K562 (cell line): ENCODE results near the gene DOK1. TPM values are rescaled to one million over a fixed set of nuclear protein-coding genes. Genes with fewer than 3 reads are reported as not detected.
A peak's percentile ranks its signal among the peaks of the same experiment; 100 is the strongest.

ENCODE experiments used
- ATAC-seq: fragments of 200-7000 bp; cut with Tn5 transposase; 3 replicates; pipeline ENCODE4 v1.9.1; 2020; ENCODE audit warnings: moderate library complexity
- BruUV-seq: library from RNA; stranded (reverse); fragments of 400-500 nt; replicated peaks from 2 replicates; lab custom pipeline; 2021; lab: Mats Ljungman, UMichigan
- CTCF ChIA-PET: fragments of 300-600 bp; formaldehyde crosslinking; extraction: SDS; loops from one replicate; lab custom pipeline; 2021; ENCODE audit warnings: low intra/inter-chr PET ratio; lab: Yijun Ruan, JAX
- POLR2A ChIA-PET: fragments of 300-600, 350-650 bp; sonication (Branson Sonifier 250); formaldehyde crosslinking; extraction: SDS; loops from one replicate; lab custom pipeline; 2021; ENCODE audit warnings: antibody characterized with exemption, inconsistent platforms; lab: Yijun Ruan, JAX
- DNase-seq, 4 experiments: peaks; one replicate each; pipeline versions ENCODE4 v3.0.0 to v3.0.0-alpha.2; 2011 to 2018; ENCODE audit warnings: low spot score in 3 of 4, mixed read lengths in 3 of 4; ENCODE audit errors: extremely low read depth in 1 of 4
- FAIRE-seq: peaks from 2 replicates; lab custom pipeline; 2011; peaks lifted over from hg19 to GRCh38; lab: Jason Lieb, UNC
- H2AFZ ChIP-seq: 2 replicates; pipeline ENCODE4 v1.6.0; 2011; ENCODE audit warnings: low read depth, low read length, control low read depth, inconsistent platforms
- H3K27ac ChIP-seq: fragments of 200-600 bp; 3 replicates; pipeline ENCODE4 v1.8.0; 2011; ENCODE audit warnings: low read depth, mild to moderate bottlenecking, control low read depth, inconsistent platforms, low read length, moderate library complexity, mixed read lengths; ENCODE audit errors: extremely low read depth
- H3K27me3 ChIP-seq, 2 experiments: fragments of 300-600 bp in 1 of 2; 2 replicates in 1 of 2; 3 replicates in 1 of 2; pipeline versions ENCODE4 v1.6.0 to v1.8.0; 2011; ENCODE audit warnings: inconsistent platforms in 2 of 2, low read length in 2 of 2, mild to moderate bottlenecking in 1 of 2, mixed read lengths in 1 of 2, moderate library complexity in 1 of 2; ENCODE audit not compliant: control insufficient read depth in 2 of 2, insufficient read depth in 2 of 2
- H3K36me3 ChIP-seq: fragments of 300-600 bp; 3 replicates; pipeline ENCODE4 v1.8.0; 2011; ENCODE audit warnings: mild to moderate bottlenecking, low read length, inconsistent platforms; ENCODE audit not compliant: control insufficient read depth, insufficient read depth
- H3K4me1 ChIP-seq, 2 experiments: fragments of 200-600 bp in 1 of 2; replicated peaks in 1 of 2; 2 replicates in 1 of 2; 3 replicates in 1 of 2; pipeline versions ENCODE4 v1.5.1 to v1.8.0; 2011; ENCODE audit warnings: inconsistent platforms in 2 of 2, low read length in 2 of 2, mild to moderate bottlenecking in 1 of 2, mixed read lengths in 1 of 2, moderate library complexity in 1 of 2; ENCODE audit not compliant: control insufficient read depth in 2 of 2, insufficient read depth in 2 of 2
- H3K4me2 ChIP-seq: 2 replicates; pipeline ENCODE4 v1.6.1; 2011; ENCODE audit warnings: low read length, control low read depth, inconsistent platforms, mixed read lengths; ENCODE audit not compliant: insufficient read depth
- H3K4me3 ChIP-seq: fragments of 200-600 bp; sonication (generic), shearing (Covaris generic); 2 replicates; pipeline ENCODE4 v1.5.1; 2016; ENCODE audit warnings: control low read depth, inconsistent platforms
- H3K79me2 ChIP-seq: fragments of 200-600 bp; 3 replicates; pipeline ENCODE4 v1.8.0; 2011; ENCODE audit warnings: low read length, inconsistent platforms; ENCODE audit not compliant: control insufficient read depth, insufficient read depth
- H3K9ac ChIP-seq, 2 experiments: 2 replicates each; pipeline versions ENCODE4 v1.6.0 to v1.6.1; 2011; ENCODE audit warnings: low read depth in 2 of 2, low read length in 2 of 2, control low read depth in 1 of 2, inconsistent platforms in 1 of 2, mild to moderate bottlenecking in 1 of 2, mixed read lengths in 1 of 2; ENCODE audit not compliant: insufficient read depth in 1 of 2
- H3K9me1 ChIP-seq: one replicate; pipeline ENCODE4 v1.6.0; 2011; ENCODE audit warnings: inconsistent platforms, mild to moderate bottlenecking, low read length, moderate library complexity; ENCODE audit not compliant: control insufficient read depth, insufficient read depth
- H3K9me3 ChIP-seq: replicated peaks from 2 replicates; pipeline ENCODE4 v1.5.1; 2011; ENCODE audit warnings: low read depth, low read length, inconsistent platforms; ENCODE audit not compliant: control insufficient read depth, insufficient read depth
- H4K20me1 ChIP-seq: replicated peaks from 2 replicates; pipeline ENCODE4 v1.6.1; 2011; ENCODE audit warnings: low read length, inconsistent platforms, mixed read lengths; ENCODE audit not compliant: control insufficient read depth, insufficient read depth
- FOXK2 ChIP-seq, 2 experiments: fragments of 450-650 bp; IDR thresholded peaks in 1 of 2; conservative IDR thresholded peaks in 1 of 2; 2 replicates each; pipeline ENCODE4 v1.6.1; 2016; ENCODE audit warnings: low read depth in 2 of 2, mild to moderate bottlenecking in 1 of 2
- HCFC1 ChIP-seq: IDR thresholded peaks from 2 replicates; pipeline ENCODE4 v1.6.1; 2012; ENCODE audit warnings: low read depth, low read length, improper control_type of control experiment
- MAX ChIP-seq: sonication (generic); formaldehyde crosslinking; IDR thresholded peaks from 2 replicates; pipeline ENCODE4 v1.9.0; 2022; ENCODE audit warnings: mild to moderate bottlenecking, missing genetic modification reagents
- MNT ChIP-seq, 2 experiments: fragments of 450-650 bp; conservative IDR thresholded peaks; 2 replicates each; pipeline ENCODE4 v1.6.1; 2017; ENCODE audit warnings: mild to moderate bottlenecking in 2 of 2, moderate library complexity in 2 of 2
- RAD21 ChIP-seq, 2 experiments: fragments of 250-450 bp in 1 of 2; fragments of 450-650 bp in 1 of 2; sonication (Bioruptor Pico) in 1 of 2; formaldehyde crosslinking in 1 of 2; IDR thresholded peaks in 1 of 2; conservative IDR thresholded peaks in 1 of 2; 2 replicates each; pipeline versions ENCODE4 v1.4.0 to v1.8.0; 2020 to 2022; ENCODE audit warnings: mild to moderate bottlenecking in 2 of 2, moderate library complexity in 1 of 2
- RAD51 ChIP-seq: fragments of 450-650 bp; IDR thresholded peaks from 2 replicates; pipeline ENCODE4 v1.7.1; 2016; ENCODE audit warnings: low read depth, mild to moderate bottlenecking, borderline replicate concordance
- SMARCB1 ChIP-seq: IDR thresholded peaks from 2 replicates; pipeline ENCODE4 v1.6.1; 2011; ENCODE audit warnings: improper control_type of control experiment, low read depth; ENCODE audit not compliant: insufficient read length
- ZNF24 ChIP-seq: fragments of 450-650 bp; IDR thresholded peaks from 2 replicates; pipeline ENCODE4 v1.6.1; 2016
- ZNF263 ChIP-seq: sonication (generic); formaldehyde crosslinking; IDR thresholded peaks from 2 replicates; pipeline ENCODE4 v1.8.0; 2022; ENCODE audit warnings: mild to moderate bottlenecking, missing genetic modification reagents, borderline replicate concordance
- ZNF511 ChIP-seq: sonication (generic); formaldehyde crosslinking; IDR thresholded peaks from 2 replicates; pipeline ENCODE4 v1.8.0; 2022; ENCODE audit warnings: mild to moderate bottlenecking, missing genetic modification reagents
- ZNF79 ChIP-seq: fragments of 250-450 bp; sonication (Bioruptor Pico); IDR thresholded peaks from 2 replicates; pipeline ENCODE4 v1.4.0; 2020; ENCODE audit warnings: low read depth, mild to moderate bottlenecking, moderate library complexity
- WGBS: fragments of 100-300 bp; shearing (Covaris generic); methylation state at CpG from one replicate; pipeline ENCODE4 v1.1.6; 2016; ENCODE audit warnings: low coverage, mixed read lengths; ENCODE audit not compliant: insufficient coverage; ENCODE audit errors: missing lambda C conversion rate; 5-methylcytosine and 5-hydroxymethylcytosine counted together
- in situ Hi-C: fragments of 300-500 bp; cut with MboI; formaldehyde crosslinking; loops from 4 replicates; pipeline ENCODE4 v1.15.0; 2018; ENCODE audit warnings: inconsistent platforms, mixed read lengths
- intact Hi-C: fragments of 100-400 bp; cut with micrococcal nuclease; formaldehyde crosslinking; loops from 2 replicates; pipeline ENCODE4 v1.14.2; 2022
- polyA plus RNA-seq, 8 experiments: library from polyadenylated mRNA; depleted of rRNA in 4 of 8; stranded (reverse) in 5 of 8; unstranded in 3 of 8; fragments of >200 nt; fragmentation: Nextera tagmentation in 2 of 8; fragmentation: Illumina TruSeq in 1 of 8; extraction: Ambion mirVana in 2 of 8; extraction: Trizol in 1 of 8; gene quantifications; 2 replicates each; pipeline versions ENCODE4 v1.2.1 to v1.2.3, GENCODE V29; 2011 to 2014; ENCODE audit warnings: inconsistent platforms in 1 of 8, missing spikeins in 1 of 8
- total RNA-seq, 7 experiments: library from RNA; depleted of rRNA in 6 of 7; stranded (reverse); fragments of >200 nt in 6 of 7; fragmentation: Illumina TruSeq in 2 of 7; extraction: Trizol in 2 of 7; gene quantifications; 2 replicates each; pipeline versions ENCODE4 v1.2.1 to v1.2.3, GENCODE V29; 2011 to 2021; ENCODE audit warnings: low replicate concordance in 1 of 7

Gene DOK1
- total and polyA plus RNA-seq, 9 of the 15 experiments (the other 6 are each of a cell fraction or from before 2014, with no cell fraction given) = 0.59 to 36.4 (median 16.1) TPM

- no peak for TF ChIP-seq FOXK2 (conservative IDR thresholded peaks at IDR 0.05 in 1 of 2, IDR thresholded peaks at IDR 0.05 in 1 of 2; ENCODE audit: low read depth in 2 of 2)
- TF ChIP-seq SMARCB1 = no peak
- 0 out of 2 replicates have a peak, but pooled peaks have one; percentile 27 for TF ChIP-seq ZNF263 (CRISPR knock-in tag)
- TF ChIP-seq ZNF511 (CRISPR knock-in tag) = 0 out of 2 replicates have a peak, but pooled peaks have one; percentile 70
- no peak for TF ChIP-seq ZNF24
- TF ChIP-seq, all 486 proteins: peak for 16
These were observed 25.7 kb upstream of the DOK1 start (continued) for GRCh38 chr2:74528600-74529356.

- Histone ChIP-seq H3K9me1 (peaks cover 3% of the 10 kb centered on the region), H4K20me1 (peaks cover 5% of the 10 kb centered on the region; the same call in 1 of the 2 replicates), H2AFZ (peak within 1 kb of the TSS; percentile 89), H3K79me2 (peaks cover 52% of the 10 kb centered on the region), H3K4me2 (peak within 1 kb of the TSS; percentile 97), H3K9me3 (no peaks in the 10 kb centered on the region), H3K27ac (peak within 1 kb of the TSS; percentile 94), H3K36me3 (peaks cover 65% of the 10 kb centered on the region), H3K4me1 (peaks cover 28 to 35% of the 10 kb centered on the region in 2 experiments), H3K27me3 (no peaks in the 10 kb centered on the region), H3K9ac (peak within 1 kb of the TSS; percentile 95 to 97), H3K4me3 (peak within 1 kb of the TSS; percentile 96)
- ATAC-seq (peak; percentile 94), DNase-seq (peak; percentile 89 to 99 (median 95)), FAIRE-seq (peak; percentile 96)
- no TSS peak for BruUV-seq
- in situ Hi-C loops = no loop called here
- ChIA-PET CTCF (interaction anchor here (0.7 to 1.5 kb wide), 2 partner anchors 58 to 183 kb away, joined by 3 to 4 read pairs; no protein-coding TSS in a partner anchor), POLR2A (interaction anchor here (0.6 to 3.9 kb wide), 20 partner anchors 9 to 379 kb away, joined by 3 to 25 read pairs (median 4); partner anchors contain the start of genes CCDC142, MRPL53 and TTC31)
- intact Hi-C loops = loop anchor here (1.0 to 5.0 kb wide), 6 partner anchors 22 to 277 kb away; partner anchors contain the start of genes CCDC142, DOK1, PCGF1 and TTC31
- WGBS = 1% methylated on average over 60 of the region's 87 CpGs
- TF ChIP-seq RAD51 (no peak), RAD21 (CRISPR knock-in tag; conservative IDR thresholded peaks at IDR 0.05 in 1 of 2, IDR thresholded peaks at IDR 0.05 in 1 of 2) (no peak), MNT (conservative IDR thresholded peaks at IDR 0.05) (peak; percentile 52 to 80), MAX (peak; percentile 38), ZNF79 (CRISPR knock-in tag) (no peak), HCFC1 (peak; percentile 98)
These were observed 24.9 kb upstream of the DOK1 start, which contains the start of the genes AUP1 and HTRA2 for GRCh38 chr2:74529357-74530238. Gene AUP1 (minus strand): TSS chr2:74529706. CDS start chr2:74529629, 77 bp downstream. Gene HTRA2 (plus strand): TSS chr2:74529933. CDS start chr2:74530007, 74 bp downstream.
